Stimulated activated CD4-positive, alpha-beta T cell treated with anti-CD3 and anti-CD28 coated beads, Interleukin-2, amount 100 ng/mL, for 48 hours (primary cell): ENCODE results near the gene HOXA7.
A peak's percentile ranks its signal among the peaks of the same experiment; 100 is the strongest.

ENCODE experiments used
- DNase-seq, 2 donors: peaks; one replicate each; pipeline ENCODE4 v3.0.0-alpha.2; 2020

Gene HOXA7

GRCh38 chr7:27131390-27131819 is 25.1 kb downstream of the HOXA7 start:
- no peak for DNase-seq

- DNase-seq = peak; percentile 62 to 70
Observed at GRCh38 chr7:27130540-27131389, 25.7 kb downstream of the HOXA7 start, which contains the start of gene HOXA4. HOXA4 (minus strand) TSS chr7:27130757; CDS start chr7:27130733, 24 bp downstream.

GRCh38 chr7:27129729-27130539 is 26.5 kb downstream of the HOXA7 start:
- no peak for DNase-seq

GRCh38 chr7:27128776-27129728 is 27.4 kb downstream of the HOXA7 start:
- DNase-seq = no peak

- no peak for DNase-seq
Observed at GRCh38 chr7:27128034-27128433, 28.4 kb downstream of the HOXA7 start.

- no peak for DNase-seq
Observed at GRCh38 chr7:27126596-27127327, 29.7 kb downstream of the HOXA7 start.

GRCh38 chr7:27125986-27126394 is 30.5 kb downstream of the HOXA7 start:
- no peak for DNase-seq

- DNase-seq = no peak
Observed at GRCh38 chr7:27124902-27125689, 31.4 kb downstream of the HOXA7 start.

- DNase-seq = no peak
Observed at GRCh38 chr7:27124096-27124901, 32.2 kb downstream of the HOXA7 start.

- no peak for DNase-seq
Observed at GRCh38 chr7:27123477-27124053, 32.9 kb downstream of the HOXA7 start.

- DNase-seq = no peak
Observed at GRCh38 chr7:27123007-27123476, 33.4 kb downstream of the HOXA7 start.

GRCh38 chr7:27122077-27122910 is 34.2 kb downstream of the HOXA7 start:
- DNase-seq = no peak

- no peak for DNase-seq
Observed at GRCh38 chr7:27121684-27122076, 34.8 kb downstream of the HOXA7 start.

GRCh38 chr7:27119412-27119911 is 37.0 kb downstream of the HOXA7 start:
- no peak for DNase-seq

- no peak for DNase-seq
Observed at GRCh38 chr7:27118580-27118979, 37.9 kb downstream of the HOXA7 start.

GRCh38 chr7:27117887-27118491 is 38.5 kb downstream of the HOXA7 start:
- no peak for DNase-seq

- no peak for DNase-seq
Observed at GRCh38 chr7:27116962-27117886, 39.3 kb downstream of the HOXA7 start.
